ENCODE data around the gene ALDH1A1. TPM values are rescaled to one million over a fixed set of nuclear protein-coding genes. Genes with fewer than 3 reads are reported as not detected.
"Not testable (repeated sequence)": the region's sequence is repeated elsewhere in the genome, so short reads cannot be mapped to it uniquely, and the experiment has no call there.

The ALDH1A1 gene
- polyA plus RNA-seq, 4 donors: 27.3 to 307 (median 272) TPM

DNA sequence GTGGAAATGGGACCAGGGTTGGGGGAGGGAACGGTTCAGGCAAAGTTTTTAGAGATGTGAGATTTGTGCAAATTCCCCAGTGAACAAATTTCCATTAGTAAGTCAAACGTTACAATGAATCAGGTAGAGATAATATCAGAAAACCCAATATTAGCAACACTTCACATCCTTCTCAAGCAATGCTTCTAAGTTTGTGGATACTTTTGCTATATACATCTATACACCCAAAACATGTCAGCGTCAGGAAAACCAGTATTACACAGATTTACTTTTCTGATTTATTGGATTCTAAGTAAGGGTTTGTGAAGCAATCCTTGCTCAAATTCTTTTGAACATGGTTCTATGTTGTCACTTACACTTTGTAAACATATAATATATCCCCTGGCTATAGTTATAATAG lies 6.5 kb downstream of the ALDH1A1 start:
- DNase-seq (ENCODE audit: low read depth in 4 of 4, low spot score in 3 of 4): no peak

DNA sequence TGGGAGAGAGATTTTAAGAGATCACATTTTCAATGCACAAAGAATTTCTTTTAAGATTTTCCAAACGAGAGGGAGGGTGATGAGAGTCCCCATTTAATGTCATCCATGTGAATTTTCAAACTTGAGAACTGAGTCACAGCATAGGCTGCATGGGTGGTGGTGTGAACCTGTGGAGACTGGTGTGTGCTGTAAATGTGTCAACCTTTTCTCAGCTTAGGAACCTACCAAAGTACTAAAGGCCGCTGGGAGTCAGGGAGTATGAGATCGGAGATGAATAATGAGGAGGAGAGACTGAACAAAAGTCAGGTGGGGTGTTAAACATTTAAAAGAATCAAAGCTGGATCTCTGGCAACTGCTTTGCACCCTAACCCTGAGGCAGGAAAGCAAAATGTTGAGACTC lies 7.5 kb downstream of the ALDH1A1 start:
- DNase-seq (ENCODE audit: low read depth in 4 of 4, low spot score in 3 of 4): no peak

DNA sequence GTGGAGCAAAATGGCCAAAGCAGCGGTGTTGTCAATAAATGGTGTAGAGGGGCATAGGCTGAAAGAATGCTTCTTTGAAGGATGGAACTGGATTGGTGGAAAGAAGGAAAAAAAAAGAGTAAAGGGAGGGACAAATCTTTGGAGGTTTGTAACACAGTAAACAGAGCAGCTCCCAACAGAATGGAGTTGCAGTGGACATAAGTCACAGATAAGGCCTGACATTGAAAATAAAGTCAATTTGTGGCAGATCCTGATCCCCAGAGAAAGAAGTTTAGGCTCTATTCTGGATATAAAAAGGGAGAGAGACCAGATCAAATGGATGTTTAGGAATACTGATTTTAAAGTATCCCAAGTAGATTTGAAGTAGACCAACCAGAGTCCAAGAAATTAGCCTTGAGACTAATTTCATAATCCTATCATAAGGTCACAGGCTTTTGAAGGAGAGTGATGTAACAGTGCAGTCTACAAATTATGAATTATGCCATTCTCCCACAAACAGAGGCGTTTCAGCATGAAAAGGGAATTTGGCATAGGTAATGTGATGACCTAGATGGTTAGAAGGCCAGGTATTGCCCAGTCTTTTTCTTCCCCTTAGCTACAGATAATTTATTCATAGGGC lies 8.9 kb downstream of the ALDH1A1 start:
- DNase-seq (ENCODE audit: low read depth in 4 of 4, low spot score in 3 of 4): no peak

DNA sequence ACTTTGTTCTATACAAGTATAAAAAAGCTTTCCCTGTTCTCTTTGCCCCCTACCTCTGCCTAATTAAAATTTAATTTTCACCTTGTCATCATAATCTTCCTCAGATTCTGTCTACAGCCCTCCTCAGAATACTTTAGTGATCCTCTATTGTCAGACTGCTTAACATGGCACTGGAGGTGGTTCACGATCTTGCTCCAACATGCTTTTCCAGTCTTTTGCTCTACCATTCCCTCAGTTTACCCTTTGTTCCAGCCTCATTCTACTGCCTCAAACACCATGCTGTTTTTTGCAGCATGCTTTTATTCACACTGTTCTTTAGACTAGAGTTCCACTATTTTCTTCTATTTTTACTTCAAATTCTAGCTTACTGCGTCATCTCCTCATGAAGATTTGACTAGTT lies 10.4 kb downstream of the ALDH1A1 start:
- no peak for DNase-seq (ENCODE audit: low read depth in 4 of 4, low spot score in 3 of 4)

DNA sequence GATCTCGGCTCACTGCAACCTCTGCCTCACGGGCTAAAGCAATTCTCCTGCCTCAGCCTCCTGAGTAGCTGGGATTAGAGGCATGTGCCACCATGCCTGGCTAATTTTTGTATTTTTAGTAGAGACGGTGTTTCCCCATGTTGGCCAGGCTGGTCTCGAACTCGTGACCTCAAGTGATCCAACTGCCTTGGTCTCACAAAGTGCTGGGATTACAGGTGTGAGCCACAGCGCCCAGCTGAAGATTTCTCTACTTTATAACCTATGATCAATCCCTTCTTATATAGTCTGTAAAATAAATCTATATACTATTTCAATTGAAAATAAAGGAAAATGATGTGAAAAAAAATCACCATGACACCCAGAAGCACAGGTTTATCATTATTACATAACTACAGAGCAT lies 13.3 kb downstream of the ALDH1A1 start:
- DNase-seq (ENCODE audit: low read depth in 4 of 4, low spot score in 3 of 4): not testable (repeated sequence)

DNA sequence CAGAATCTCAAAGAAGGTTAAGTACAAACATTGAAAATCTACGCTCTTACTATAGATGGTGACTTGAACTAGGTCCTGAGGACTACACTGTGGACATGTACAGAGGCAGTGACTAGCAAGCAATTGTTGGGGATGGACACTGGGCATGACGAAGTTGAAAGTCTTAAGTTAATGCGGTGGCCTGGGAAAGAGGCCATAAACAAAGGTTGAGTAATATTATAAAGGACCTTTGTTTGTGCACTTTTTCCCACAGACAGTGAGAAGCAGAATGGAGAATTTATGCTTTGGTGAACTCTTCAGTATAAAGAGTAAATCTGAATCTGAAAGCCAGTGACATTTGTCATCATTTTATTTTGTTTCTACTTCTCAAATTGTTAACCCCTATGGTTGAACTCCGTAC lies 15.3 kb downstream of the ALDH1A1 start:
- DNase-seq (ENCODE audit: low read depth in 4 of 4, low spot score in 3 of 4): no peak

DNA sequence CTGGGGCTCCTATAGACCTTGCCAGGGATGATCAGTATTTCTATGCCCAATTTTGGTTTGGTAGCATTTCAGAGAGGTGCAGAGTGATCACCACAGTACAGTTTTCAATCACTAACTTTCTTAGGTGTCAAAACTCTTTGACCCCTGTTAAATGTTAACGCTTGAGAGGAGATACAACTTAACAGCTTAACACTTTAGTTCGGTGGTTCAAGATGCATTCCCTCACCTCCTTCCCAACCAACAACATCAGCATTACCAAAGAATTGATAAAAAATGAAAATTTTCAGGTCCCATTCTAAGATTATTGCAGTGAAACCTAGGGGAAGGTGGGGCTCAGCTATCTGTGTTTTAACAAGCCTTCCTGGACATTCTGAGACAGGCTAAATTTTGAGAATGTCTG lies 16.2 kb downstream of the ALDH1A1 start:
- no peak for DNase-seq (ENCODE audit: low read depth in 4 of 4, low spot score in 3 of 4)

DNA sequence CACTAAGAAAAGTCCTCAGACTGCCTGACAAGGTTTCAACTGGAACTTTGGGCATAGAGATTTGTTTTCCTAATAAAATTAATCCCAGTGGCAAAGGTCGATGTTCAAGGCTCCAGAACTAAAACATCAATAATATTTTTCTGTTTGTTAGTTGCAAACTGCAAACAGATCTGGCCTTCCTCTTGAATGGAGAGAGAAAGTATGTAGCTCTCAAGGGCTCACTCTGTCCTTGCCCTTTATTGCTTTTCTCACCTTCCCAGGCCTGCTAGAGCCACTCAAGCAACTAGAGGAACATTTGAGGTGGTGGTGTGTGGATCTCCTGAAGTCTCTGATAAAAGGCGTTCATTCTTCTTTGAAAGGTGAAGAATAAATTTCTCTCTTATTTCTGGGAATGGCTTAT lies 16.6 kb downstream of the ALDH1A1 start:
- no peak for DNase-seq (ENCODE audit: low read depth in 4 of 4, low spot score in 3 of 4)

DNA sequence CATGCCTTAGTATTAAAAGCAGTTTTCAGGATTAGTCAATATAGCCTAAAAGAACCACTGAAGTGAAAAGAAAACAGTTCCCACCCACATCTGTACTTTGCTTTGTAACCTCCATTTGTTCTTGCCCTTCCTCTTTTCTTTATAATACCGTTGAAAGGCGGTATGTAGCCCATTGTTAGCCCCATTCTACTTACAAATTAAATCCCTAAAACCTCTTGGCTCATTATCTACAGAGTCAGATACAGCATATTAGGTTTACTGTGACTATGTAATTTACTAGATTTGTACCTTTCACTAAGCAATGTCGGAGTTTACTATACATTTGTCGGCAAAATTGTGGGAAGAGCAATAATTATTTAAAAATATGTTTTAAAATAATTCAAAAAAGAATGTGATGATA lies 17.3 kb downstream of the ALDH1A1 start:
- no peak for DNase-seq (ENCODE audit: low read depth in 4 of 4, low spot score in 3 of 4)

DNA sequence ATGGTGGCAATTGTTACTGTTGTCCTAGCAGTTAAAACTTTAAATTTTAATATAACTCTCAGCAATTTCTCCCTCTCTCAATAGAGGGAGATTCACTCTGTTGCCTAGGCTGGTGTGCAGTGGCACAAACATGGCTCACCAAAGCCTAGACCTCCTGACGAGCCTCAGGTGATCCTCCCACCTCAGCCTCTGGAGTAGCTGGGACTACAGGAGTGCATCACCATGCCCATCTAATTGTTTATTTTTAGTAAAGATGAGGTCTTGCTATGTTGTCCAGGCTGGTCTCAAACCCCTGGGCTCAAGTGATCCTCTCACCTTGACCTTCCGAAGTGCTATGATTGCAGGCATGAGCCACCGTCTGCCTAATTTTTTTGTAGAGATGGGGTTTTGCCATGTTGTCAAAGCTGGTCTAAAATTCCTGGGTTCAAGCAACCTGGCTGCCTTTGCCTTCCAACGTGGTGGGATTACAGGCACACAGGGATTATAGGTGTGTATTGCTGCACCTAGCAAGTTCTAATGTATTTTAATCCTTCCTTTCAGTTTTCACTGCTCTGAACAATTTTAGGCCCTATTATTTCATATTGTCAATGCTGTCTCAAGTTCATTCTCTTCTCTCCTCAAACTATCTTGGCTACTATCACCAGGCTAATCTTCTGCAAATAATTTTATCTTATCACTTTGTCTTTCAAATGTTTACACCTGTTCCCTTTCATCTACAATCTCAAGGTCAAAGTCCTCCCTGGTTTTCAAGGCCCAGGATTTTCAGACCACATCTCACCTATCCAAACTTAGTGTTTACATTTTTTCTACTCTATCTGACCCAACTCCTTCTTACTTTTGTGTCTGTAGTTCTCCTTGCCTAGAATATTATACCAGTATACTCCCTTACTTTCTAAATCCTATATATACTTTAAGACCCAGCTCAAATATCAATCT lies 18.9 kb downstream of the ALDH1A1 start:
- no peak for DNase-seq (ENCODE audit: low read depth in 4 of 4, low spot score in 3 of 4)

DNA sequence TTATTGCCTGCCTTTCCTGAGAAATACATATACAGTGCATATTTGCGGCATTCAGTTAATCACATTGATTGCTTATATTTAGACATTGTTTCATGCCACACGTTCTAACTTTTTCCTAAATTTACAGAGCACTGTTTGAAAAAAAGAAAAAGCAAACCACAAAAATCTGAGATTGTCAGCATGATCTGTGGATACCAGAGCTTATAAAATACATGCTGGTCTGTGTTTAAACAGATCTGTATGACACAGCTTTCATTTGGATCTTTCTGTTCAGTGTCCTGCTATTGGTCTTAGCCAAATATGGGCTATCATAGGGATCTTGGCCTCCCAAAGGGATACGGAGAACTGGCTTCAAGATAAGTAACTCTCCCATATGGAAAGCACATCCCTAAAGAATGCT lies 20.2 kb downstream of the ALDH1A1 start:
- DNase-seq (ENCODE audit: low read depth in 4 of 4, low spot score in 3 of 4): no peak

DNA sequence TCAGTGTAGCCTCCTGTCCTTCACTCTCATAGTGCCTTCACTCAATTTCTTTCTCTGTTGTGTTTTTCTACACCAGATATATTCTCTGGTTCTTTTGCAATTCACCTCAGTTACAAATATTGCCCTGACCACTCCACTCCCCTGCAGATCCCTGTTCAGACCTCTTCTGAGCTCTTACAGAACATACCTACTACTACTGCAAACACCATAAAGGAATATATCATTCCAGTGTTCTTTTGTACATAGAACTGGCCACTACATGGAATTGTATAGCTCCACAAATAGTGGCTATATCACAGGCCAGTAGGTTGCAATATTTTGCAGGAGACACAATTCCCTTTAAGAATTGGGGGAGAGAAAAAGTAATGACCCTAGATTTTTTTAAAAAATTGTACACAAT lies 21.0 kb downstream of the ALDH1A1 start:
- no peak for DNase-seq (ENCODE audit: low read depth in 4 of 4, low spot score in 3 of 4)

DNA sequence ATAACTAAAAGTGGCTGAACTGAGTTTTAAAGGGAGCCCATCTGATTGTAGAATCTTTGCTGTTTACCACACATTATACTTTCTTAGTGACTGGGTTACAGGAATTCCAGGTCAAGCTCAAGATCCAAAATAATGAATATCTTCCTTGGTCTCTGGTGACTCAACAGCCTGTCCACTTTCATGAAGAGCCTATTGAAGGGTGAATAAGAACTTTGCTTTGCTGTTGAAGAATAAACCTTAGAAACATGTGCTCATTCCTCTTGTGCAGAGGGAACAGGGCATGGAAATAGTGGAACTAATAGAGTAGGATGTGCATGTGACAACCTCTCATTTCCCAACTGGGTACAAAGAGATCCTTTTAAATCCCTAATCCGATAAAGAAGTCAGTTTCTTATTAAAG lies 21.4 kb downstream of the ALDH1A1 start:
- no peak for DNase-seq (ENCODE audit: low read depth in 4 of 4, low spot score in 3 of 4)

DNA sequence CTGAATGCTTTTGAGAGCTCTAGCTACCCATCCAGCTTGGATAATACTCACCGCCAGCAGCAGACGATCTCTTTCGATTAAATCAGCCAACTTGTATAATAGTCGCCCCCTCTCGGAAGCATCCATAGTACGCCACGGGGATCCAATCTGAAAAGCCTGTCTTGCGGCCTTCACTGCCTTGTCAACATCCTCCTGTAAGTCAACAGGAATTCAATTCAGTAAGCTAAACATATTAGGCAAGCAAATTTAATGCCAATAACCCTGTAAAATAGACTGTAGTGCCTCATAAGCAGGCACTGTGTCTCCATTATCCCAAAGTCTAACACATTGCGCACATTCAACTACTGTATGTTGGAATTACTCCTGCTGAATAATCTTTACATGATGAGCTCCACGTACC lies 22.0 kb downstream of the ALDH1A1 start:
- DNase-seq (ENCODE audit: low read depth in 4 of 4, low spot score in 3 of 4): no peak

DNA sequence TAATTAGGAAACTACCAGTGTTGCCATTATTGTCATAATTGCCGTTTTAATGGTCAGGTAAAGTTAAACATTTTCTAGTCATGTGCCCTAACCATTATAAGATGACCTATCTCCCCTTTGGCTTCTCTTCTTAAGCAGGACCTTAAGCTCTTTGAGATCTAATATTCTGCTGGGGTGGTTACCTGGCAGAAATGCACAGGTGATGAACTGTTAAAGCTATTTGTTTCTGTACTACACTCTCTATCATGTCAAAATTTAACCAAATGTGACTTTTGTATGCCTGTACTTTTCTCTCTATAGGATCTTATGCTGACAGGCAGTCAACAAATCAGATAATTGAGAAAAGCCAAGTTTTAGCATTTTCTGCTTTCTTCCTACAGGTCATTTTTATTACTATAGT lies 23.3 kb downstream of the ALDH1A1 start:
- no peak for DNase-seq (ENCODE audit: low read depth in 4 of 4, low spot score in 3 of 4)

DNA sequence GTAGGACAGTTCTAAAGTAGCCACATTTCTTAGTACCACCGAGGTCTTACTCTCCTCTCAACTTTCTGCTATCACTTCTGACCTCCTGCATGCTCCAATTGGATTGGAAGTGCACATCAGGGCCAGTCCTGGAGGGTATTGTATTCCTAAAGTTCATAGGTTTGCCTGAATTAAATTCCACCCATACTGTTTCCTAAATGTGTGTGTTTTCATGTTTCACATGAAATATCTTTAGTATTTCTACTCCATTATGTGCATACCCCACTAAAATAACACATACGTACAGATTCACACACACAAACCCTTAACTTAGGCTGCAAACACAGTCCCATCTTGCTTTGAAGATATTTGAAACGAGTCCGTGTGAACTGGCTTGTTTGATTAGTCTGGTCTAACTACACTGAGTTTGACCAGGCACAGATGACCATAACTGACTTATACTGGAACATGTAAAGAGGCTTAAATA lies 24.8 kb downstream of the ALDH1A1 start:
- DNase-seq (ENCODE audit: low read depth in 4 of 4, low spot score in 3 of 4): no peak

DNA sequence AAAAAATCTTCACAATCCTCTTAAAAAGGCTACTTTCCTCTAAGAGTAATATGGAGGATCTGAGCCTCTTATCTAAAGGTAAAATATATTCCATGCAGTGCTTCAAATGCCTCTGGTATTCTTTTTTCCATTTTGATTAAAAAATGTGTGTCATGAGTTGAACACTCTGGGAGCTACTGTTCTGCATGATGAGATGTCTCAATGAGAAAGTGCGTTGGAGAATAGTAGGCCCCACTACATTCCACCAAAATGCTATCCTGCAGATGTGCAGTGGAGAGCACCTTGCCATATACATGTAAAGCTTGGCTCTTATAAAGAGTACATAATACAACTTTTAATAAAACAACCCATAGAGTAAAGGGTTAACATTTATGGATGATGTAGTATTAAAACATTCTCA lies 26.3 kb downstream of the ALDH1A1 start:
- DNase-seq (ENCODE audit: low read depth in 4 of 4, low spot score in 3 of 4): no peak

DNA sequence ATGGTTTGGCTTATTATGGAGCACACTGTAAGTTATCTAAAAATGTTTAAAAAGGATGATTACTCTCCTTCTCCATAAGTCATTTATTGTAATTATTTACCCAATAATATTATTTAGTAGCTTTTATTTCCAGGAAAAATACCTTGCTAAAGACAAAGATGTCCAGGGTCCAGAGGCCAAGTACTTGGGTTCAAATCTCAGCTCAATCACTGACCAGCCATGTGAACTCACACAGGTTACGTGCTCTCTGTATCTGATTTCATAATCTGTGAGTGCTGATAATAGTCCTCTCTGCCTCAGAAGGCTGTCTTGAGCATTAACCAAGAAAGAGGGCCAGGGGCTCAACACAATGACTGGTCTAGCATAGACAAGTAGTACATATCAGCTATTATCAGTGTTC lies 27.0 kb downstream of the ALDH1A1 start:
- no peak for DNase-seq (ENCODE audit: low read depth in 4 of 4, low spot score in 3 of 4)

DNA sequence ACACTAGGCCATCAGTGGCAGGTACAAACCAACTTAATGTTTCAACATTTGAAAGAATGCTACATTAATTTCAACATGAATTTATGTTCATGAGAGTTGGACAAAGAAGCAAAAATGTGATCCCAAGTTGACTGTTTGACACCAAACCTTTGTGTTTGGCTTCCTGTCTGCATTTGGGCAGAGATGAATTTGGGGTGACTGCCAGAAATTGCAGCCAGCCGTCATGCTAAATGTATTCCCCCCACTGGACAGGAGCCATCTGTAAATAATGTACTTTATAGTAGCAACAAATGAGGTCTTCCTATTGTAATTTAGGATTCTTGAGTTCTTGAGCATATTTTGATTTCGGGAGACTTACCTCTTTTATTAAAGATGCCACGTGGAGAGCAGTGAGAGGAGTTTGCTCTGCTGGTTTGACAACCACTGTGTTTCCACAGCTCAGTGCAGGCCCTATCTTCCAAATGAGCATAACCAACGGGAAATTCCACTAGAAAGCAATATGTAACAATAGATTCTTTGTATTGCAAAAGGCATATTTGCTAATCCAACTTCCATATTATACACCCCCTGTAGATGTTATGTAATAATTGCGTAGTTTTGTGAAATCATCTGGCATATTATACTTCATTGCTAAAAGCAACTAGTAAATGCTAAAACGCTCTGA lies 27.6 kb downstream of the ALDH1A1 start:
- no peak for DNase-seq (ENCODE audit: low read depth in 4 of 4, low spot score in 3 of 4)

DNA sequence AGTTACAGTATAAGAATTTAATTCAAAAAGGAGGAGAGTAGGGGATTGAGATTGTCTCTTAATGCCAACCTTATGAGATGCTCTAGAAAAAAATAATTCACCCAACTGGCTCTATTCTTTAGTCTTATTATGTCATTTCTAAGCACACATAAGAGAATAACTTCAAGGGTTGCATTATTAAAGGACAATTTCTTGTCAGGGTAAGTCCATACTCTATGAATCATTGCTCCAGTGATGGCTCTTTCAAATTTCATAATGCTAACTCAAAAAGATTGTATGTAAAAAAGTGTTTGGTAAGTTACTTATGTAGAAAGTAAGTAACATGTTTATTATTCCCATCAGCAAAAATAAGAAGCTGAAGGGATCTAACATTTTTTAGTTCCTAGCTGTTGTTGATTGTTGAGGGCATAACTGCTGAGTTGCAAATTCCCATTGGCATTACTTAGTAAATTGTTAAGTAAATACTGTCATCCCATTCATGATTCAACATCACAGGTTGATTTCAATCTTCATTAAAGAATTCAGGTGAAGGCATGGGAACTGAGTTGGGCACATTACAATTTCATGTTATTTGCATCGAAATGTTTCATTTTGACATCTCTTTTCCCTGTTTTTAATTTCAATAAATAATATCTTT lies 28.6 kb downstream of the ALDH1A1 start:
- DNase-seq (ENCODE audit: low read depth in 4 of 4, low spot score in 3 of 4): no peak

DNA sequence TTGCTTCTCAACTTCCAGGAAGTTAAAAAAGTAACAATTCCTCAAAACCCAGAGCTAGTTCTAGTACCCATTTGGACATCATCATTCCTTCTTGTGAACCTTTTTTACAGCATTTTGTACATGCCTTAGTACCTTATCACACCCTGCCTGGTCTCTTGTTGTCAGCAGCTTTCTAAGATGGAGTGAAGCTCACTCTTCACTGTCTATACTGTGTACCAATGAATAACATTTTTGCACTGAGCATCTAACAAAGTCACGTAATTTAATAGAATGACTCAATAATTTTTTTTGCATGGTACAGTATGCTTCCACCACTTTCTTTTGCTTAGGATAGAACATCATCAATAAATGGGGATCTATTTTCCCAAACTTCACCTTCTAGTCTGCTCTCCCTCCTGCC lies 29.8 kb downstream of the ALDH1A1 start:
- DNase-seq (ENCODE audit: low read depth in 4 of 4, low spot score in 3 of 4): no peak
